GM19035 (cell line): Measurements from ENCODE around the gene FILIP1L.

ENCODE experiments used
- ATAC-seq: cut with Tn5 transposase; IDR thresholded peaks from one replicate; pipeline ENCODE4 v1.9.1; 2021; ENCODE audit not compliant: unreplicated experiment

The FILIP1L gene

GRCh38 chr3:99900248-99900647, 214.1 kb downstream of the FILIP1L start:
- ATAC-seq, result no peak

- no peak for ATAC-seq
Observed at GRCh38 chr3:99899603-99900002, 214.7 kb downstream of the FILIP1L start.

- no peak for ATAC-seq
Observed at GRCh38 chr3:99896482-99896881, 217.8 kb downstream of the FILIP1L start.

- ATAC-seq, result no peak
Observed at GRCh38 chr3:99895703-99896441, 218.4 kb downstream of the FILIP1L start.

- ATAC-seq, result no peak
Observed at GRCh38 chr3:99895131-99895696, 219.1 kb downstream of the FILIP1L start.

GRCh38 chr3:99892332-99892731, 222.0 kb downstream of the FILIP1L start:
- ATAC-seq, result no peak

GRCh38 chr3:99891610-99892285, 222.6 kb downstream of the FILIP1L start:
- ATAC-seq, result no peak

GRCh38 chr3:99885851-99886250, 228.4 kb downstream of the FILIP1L start:
- ATAC-seq, result no peak

- ATAC-seq, result no peak
Observed at GRCh38 chr3:99885085-99885484, 229.2 kb downstream of the FILIP1L start.

- ATAC-seq, result no peak
Observed at GRCh38 chr3:99884484-99884883, 229.8 kb downstream of the FILIP1L start.

GRCh38 chr3:99883693-99884092, 230.6 kb downstream of the FILIP1L start:
- ATAC-seq, result no peak

GRCh38 chr3:99883138-99883461, 231.2 kb downstream of the FILIP1L start:
- ATAC-seq, result no peak

- no peak for ATAC-seq
Observed at GRCh38 chr3:99882436-99883137, 231.7 kb downstream of the FILIP1L start.

GRCh38 chr3:99881121-99881524, 233.2 kb downstream of the FILIP1L start:
- no peak for ATAC-seq

GRCh38 chr3:99879275-99879674, 235.0 kb downstream of the FILIP1L start:
- no peak for ATAC-seq

- ATAC-seq, result peak; percentile 46
Observed at GRCh38 chr3:99878005-99878404, 236.3 kb downstream of the FILIP1L start.

- no peak for ATAC-seq
Observed at GRCh38 chr3:99877031-99877579, 237.2 kb downstream of the FILIP1L start.

GRCh38 chr3:99875929-99876841, 238.1 kb downstream of the FILIP1L start:
- peak; percentile 89 for ATAC-seq

- peak; percentile 20 for ATAC-seq
Observed at GRCh38 chr3:99875581-99875928, 238.7 kb downstream of the FILIP1L start.

- ATAC-seq, result no peak
Observed at GRCh38 chr3:99874237-99875002, 239.9 kb downstream of the FILIP1L start.
